Measurements from ENCODE around the gene SIRT3.

Gene SIRT3

GRCh38 chr11:270451-271318, 34.5 kb upstream of the SIRT3 start:
- DNase-seq, result no peak

- DNase-seq, result no peak
Measured at GRCh38 chr11:269146-269890, 33.2 kb upstream of the SIRT3 start.

- peak; percentile 53 for DNase-seq
Measured at GRCh38 chr11:268716-269145, 32.6 kb upstream of the SIRT3 start.

- DNase-seq, result peak; percentile 35
Measured at GRCh38 chr11:267491-267994, 31.4 kb upstream of the SIRT3 start.

- DNase-seq, result no peak
Measured at GRCh38 chr11:266676-267439, 30.7 kb upstream of the SIRT3 start.

- DNase-seq, result no peak
Measured at GRCh38 chr11:261624-262023, 25.5 kb upstream of the SIRT3 start.

GRCh38 chr11:259413-259812, 23.3 kb upstream of the SIRT3 start:
- DNase-seq, result no peak

- DNase-seq, result no peak
Measured at GRCh38 chr11:257766-258493, 21.8 kb upstream of the SIRT3 start.

- DNase-seq, result no peak
Measured at GRCh38 chr11:256952-257737, 21.0 kb upstream of the SIRT3 start.

GRCh38 chr11:255816-256215, 19.7 kb upstream of the SIRT3 start:
- no peak for DNase-seq

- DNase-seq, result no peak
Measured at GRCh38 chr11:255176-255575, 19.0 kb upstream of the SIRT3 start.

- no peak for DNase-seq
Measured at GRCh38 chr11:253886-254270, 17.7 kb upstream of the SIRT3 start.

GRCh38 chr11:253160-253885, 17.2 kb upstream of the SIRT3 start:
- no peak for DNase-seq

GRCh38 chr11:252666-253065, 16.5 kb upstream of the SIRT3 start:
- no peak for DNase-seq

GRCh38 chr11:251550-251949, 15.4 kb upstream of the SIRT3 start:
- no peak for DNase-seq

GRCh38 chr11:250740-251299, 14.7 kb upstream of the SIRT3 start:
- peak; percentile 42 for DNase-seq

GRCh38 chr11:250274-250673, 14.1 kb upstream of the SIRT3 start:
- no peak for DNase-seq

GRCh38 chr11:249062-249461, 12.9 kb upstream of the SIRT3 start:
- no peak for DNase-seq

- no peak for DNase-seq
Measured at GRCh38 chr11:244376-244775, 8.2 kb upstream of the SIRT3 start.

- DNase-seq, result no peak
Measured at GRCh38 chr11:241634-242033, 5.5 kb upstream of the SIRT3 start.

GRCh38 chr11:240315-240714, 4.2 kb upstream of the SIRT3 start:
- DNase-seq, result no peak

All from NCI-H69 (cell line).